WTC11 (cell line): ENCODE data around the gene TERT.

Experiments used
- ATF2 ChIP-seq: sonication (generic); formaldehyde crosslinking; IDR thresholded peaks from 2 replicates; pipeline ENCODE4 v1.8.1; 2022; ENCODE audit warnings: low read depth, missing genetic modification reagents, borderline replicate concordance
- CTCF ChIP-seq: fragments of 200-600 bp; IDR thresholded peaks from 2 replicates; pipeline ENCODE4 v1.8.0; 2022; ENCODE audit warnings: antibody characterized with exemption
- ELF4 ChIP-seq: sonication (generic); formaldehyde crosslinking; IDR thresholded peaks from 2 replicates; pipeline ENCODE4 v1.8.1; 2022; ENCODE audit warnings: low read depth, mild to moderate bottlenecking, moderate library complexity, missing genetic modification reagents
- MLX ChIP-seq: sonication (generic); formaldehyde crosslinking; IDR thresholded peaks from 2 replicates; pipeline ENCODE4 v1.8.1; 2023; ENCODE audit warnings: mild to moderate bottlenecking, missing genetic modification reagents, moderate library complexity
- TP53 ChIP-seq: sonication (generic); formaldehyde crosslinking; IDR thresholded peaks from 2 replicates; pipeline ENCODE4 v1.8.1; 2023; ENCODE audit warnings: mild to moderate bottlenecking, missing genetic modification reagents
- TF ChIP-seq, protein P1 (sequence below): sonication (generic); formaldehyde crosslinking; IDR thresholded peaks from 2 replicates; pipeline ENCODE4 v1.8.1; 2023; ENCODE audit warnings: mild to moderate bottlenecking, missing genetic modification reagents, moderate library complexity

- TF ChIP-seq, protein P1, sequence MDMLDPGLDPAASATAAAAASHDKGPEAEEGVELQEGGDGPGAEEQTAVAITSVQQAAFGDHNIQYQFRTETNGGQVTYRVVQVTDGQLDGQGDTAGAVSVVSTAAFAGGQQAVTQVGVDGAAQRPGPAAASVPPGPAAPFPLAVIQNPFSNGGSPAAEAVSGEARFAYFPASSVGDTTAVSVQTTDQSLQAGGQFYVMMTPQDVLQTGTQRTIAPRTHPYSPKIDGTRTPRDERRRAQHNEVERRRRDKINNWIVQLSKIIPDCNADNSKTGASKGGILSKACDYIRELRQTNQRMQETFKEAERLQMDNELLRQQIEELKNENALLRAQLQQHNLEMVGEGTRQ (CRISPR knock-in tag), result no peak
- TF ChIP-seq CTCF, result no peak
- TF ChIP-seq MLX (CRISPR knock-in tag), result no peak
- no peak for TF ChIP-seq ELF4
- TF ChIP-seq TP53 (CRISPR knock-in tag), result no peak
- no peak for TF ChIP-seq ATF2 (CRISPR knock-in tag)
Observed at GRCh38 chr5:1226231-1226630, 68.6 kb downstream of the TERT start.
